T-helper 17 cell (primary cell): Measurements from ENCODE around the gene TBC1D14. TPM values are rescaled to one million over a fixed set of nuclear protein-coding genes. Genes with fewer than 3 reads are reported as not detected.

ENCODE experiments used
- ATAC-seq: fragments of 150-1000 bp; cut with Tn5 transposase; 2 replicates; pipeline ENCODE4 v1.10.0; 2021; ENCODE audit warnings: mild to moderate bottlenecking, moderate library complexity
- DNase-seq, 3 donors: peaks; one replicate each; pipeline versions ENCODE4 v3.0.0 to v3.0.0-alpha.2; 2020 to 2021
- H3K9me3 ChIP-seq: one replicate; pipeline ENCODE4 v1.7.0; 2013; ENCODE audit warnings: low read length, mild to moderate bottlenecking; ENCODE audit not compliant: control insufficient read depth, poor library complexity, severe bottlenecking
- H3K27ac Mint-ChIP-seq: one replicate; pipeline ENCODE4 v1.8.0; 2022; ENCODE audit warnings: mild to moderate bottlenecking, moderate library complexity, mixed read lengths
- H3K27me3 Mint-ChIP-seq: one replicate; pipeline ENCODE4 v1.8.0; 2022; ENCODE audit warnings: mixed read lengths
- H3K36me3 Mint-ChIP-seq: one replicate; pipeline ENCODE4 v1.8.0; 2022; ENCODE audit warnings: low read depth, mixed read lengths
- H3K4me1 Mint-ChIP-seq: one replicate; pipeline ENCODE4 v1.8.0; 2022; ENCODE audit warnings: mild to moderate bottlenecking, mixed read lengths
- H3K4me3 Mint-ChIP-seq: one replicate; pipeline ENCODE4 v1.8.0; 2022; ENCODE audit warnings: mild to moderate bottlenecking, moderate library complexity, mixed read lengths
- total RNA-seq, 4 donors: library from RNA in 2 of 4; stranded (reverse) in 2 of 4; gene quantifications; one replicate each; pipeline ENCODE4 v1.2.3 and lab custom pipeline; 2022 to 2026

TBC1D14 gene
- total RNA-seq, 2 donors from 2014 or later = 49.1 to 55.2 TPM

GRCh38 chr4:7044137-7044930 is 134.7 kb downstream of the TBC1D14 start:
- DNase-seq = no peak
- Mint-ChIP-seq H3K4me1 (peaks cover 45% of the 10 kb centered on the region), H3K4me3 (peak overlapping the region; percentile 93), H3K27ac (peak overlapping the region; percentile 89), H3K36me3 (no peaks in the 10 kb centered on the region), H3K27me3 (no peaks in the 10 kb centered on the region)
- no peak for ATAC-seq
- no peaks in the 10 kb centered on the region for H3K9me3 ChIP-seq

GRCh38 chr4:7045553-7045952 is 135.9 kb downstream of the TBC1D14 start:
- Mint-ChIP-seq H3K4me3 (peak overlapping the region; percentile 93), H3K4me1 (peaks cover 47% of the 10 kb centered on the region), H3K27ac (peak overlapping the region; percentile 87), H3K27me3 (no peaks in the 10 kb centered on the region), H3K36me3 (no peaks in the 10 kb centered on the region)
- H3K9me3 ChIP-seq = no peaks in the 10 kb centered on the region
- no peak for ATAC-seq
- no peak for DNase-seq

- peak overlapping the region; percentile 87 for H3K27ac Mint-ChIP-seq
Observed at GRCh38 chr4:7045961-7046921, 136.6 kb downstream of the TBC1D14 start.

GRCh38 chr4:7046971-7047370 is 137.3 kb downstream of the TBC1D14 start:
- Mint-ChIP-seq H3K36me3 (no peaks in the 10 kb centered on the region), H3K27me3 (no peaks in the 10 kb centered on the region), H3K27ac (peak overlapping the region; percentile 87), H3K4me1 (peaks cover 45% of the 10 kb centered on the region), H3K4me3 (peak overlapping the region; percentile 93)
- H3K9me3 ChIP-seq = no peaks in the 10 kb centered on the region
- DNase-seq (no peak), ATAC-seq (no peak)

More at GRCh38 chr4:7045961-7046921, 136.6 kb downstream of the TBC1D14 start:
- ATAC-seq = no peak
- Mint-ChIP-seq H3K4me3 (peak overlapping the region; percentile 93), H3K27me3 (no peaks in the 10 kb centered on the region), H3K4me1 (peaks cover 50% of the 10 kb centered on the region), H3K36me3 (no peaks in the 10 kb centered on the region)
- DNase-seq = no peak
- H3K9me3 ChIP-seq = no peaks in the 10 kb centered on the region

- no peaks in the 10 kb centered on the region for H3K9me3 ChIP-seq
- DNase-seq = no peak
- no peak for ATAC-seq
- peaks cover 45% of the 10 kb centered on the region for H3K4me1 Mint-ChIP-seq
- no peak overlapping the region for H3K4me3 Mint-ChIP-seq
- no peaks in the 10 kb centered on the region for H3K36me3 Mint-ChIP-seq
- H3K27me3 Mint-ChIP-seq = no peaks in the 10 kb centered on the region
- no peak overlapping the region for H3K27ac Mint-ChIP-seq
Observed at GRCh38 chr4:7048642-7049041, 139.0 kb downstream of the TBC1D14 start.

GRCh38 chr4:7049295-7049694 is 139.7 kb downstream of the TBC1D14 start:
- peaks cover 1% of the 10 kb centered on the region for H3K36me3 Mint-ChIP-seq
- H3K27me3 Mint-ChIP-seq = no peaks in the 10 kb centered on the region
- peaks cover 45% of the 10 kb centered on the region for H3K4me1 Mint-ChIP-seq
- H3K9me3 ChIP-seq = no peaks in the 10 kb centered on the region
- no peak for ATAC-seq
- no peak for DNase-seq
- H3K27ac Mint-ChIP-seq = peak overlapping the region; percentile 39
- H3K4me3 Mint-ChIP-seq = peak overlapping the region; percentile 21

GRCh38 chr4:7049739-7050138 is 140.1 kb downstream of the TBC1D14 start:
- peaks cover 4% of the 10 kb centered on the region for H3K36me3 Mint-ChIP-seq
- DNase-seq = no peak
- no peak for ATAC-seq
- H3K9me3 ChIP-seq = no peaks in the 10 kb centered on the region
- peak overlapping the region; percentile 39 for H3K27ac Mint-ChIP-seq
- peaks cover 45% of the 10 kb centered on the region for H3K4me1 Mint-ChIP-seq
- H3K4me3 Mint-ChIP-seq = peak overlapping the region; percentile 21
- H3K27me3 Mint-ChIP-seq = no peaks in the 10 kb centered on the region

GRCh38 chr4:7050481-7051143 is 141.0 kb downstream of the TBC1D14 start:
- H3K27ac Mint-ChIP-seq = peak overlapping the region; percentile 39
- DNase-seq = no peak
- H3K4me1 Mint-ChIP-seq = peaks cover 37% of the 10 kb centered on the region

GRCh38 chr4:7051144-7051495 is 141.5 kb downstream of the TBC1D14 start:
- DNase-seq (no peak), ATAC-seq (no peak)
- H3K27ac Mint-ChIP-seq = peak overlapping the region; percentile 39
- H3K9me3 ChIP-seq = no peaks in the 10 kb centered on the region
- H3K36me3 Mint-ChIP-seq = peaks cover 4% of the 10 kb centered on the region
- no peaks in the 10 kb centered on the region for H3K27me3 Mint-ChIP-seq
- H3K4me1 Mint-ChIP-seq = peaks cover 33% of the 10 kb centered on the region
- H3K4me3 Mint-ChIP-seq = no peak overlapping the region

More at GRCh38 chr4:7050481-7051143, 141.0 kb downstream of the TBC1D14 start:
- H3K4me3 Mint-ChIP-seq = no peak overlapping the region
- no peaks in the 10 kb centered on the region for H3K9me3 ChIP-seq
- ATAC-seq = no peak
- H3K36me3 Mint-ChIP-seq = peaks cover 4% of the 10 kb centered on the region
- no peaks in the 10 kb centered on the region for H3K27me3 Mint-ChIP-seq

GRCh38 chr4:7051905-7052304 is 142.3 kb downstream of the TBC1D14 start:
- Mint-ChIP-seq H3K27ac (no peak overlapping the region), H3K4me1 (peaks cover 25% of the 10 kb centered on the region), H3K4me3 (no peak overlapping the region), H3K36me3 (peaks cover 4% of the 10 kb centered on the region), H3K27me3 (no peaks in the 10 kb centered on the region)
- ATAC-seq (no peak), DNase-seq (no peak)
- no peaks in the 10 kb centered on the region for H3K9me3 ChIP-seq

GRCh38 chr4:7052313-7052712 is 142.7 kb downstream of the TBC1D14 start:
- Mint-ChIP-seq H3K4me3 (no peak overlapping the region), H3K4me1 (peaks cover 21% of the 10 kb centered on the region), H3K36me3 (peaks cover 4% of the 10 kb centered on the region), H3K27me3 (no peaks in the 10 kb centered on the region), H3K27ac (peak overlapping the region; percentile 54)
- ATAC-seq (no peak), DNase-seq (no peak)
- no peaks in the 10 kb centered on the region for H3K9me3 ChIP-seq

- DNase-seq (no peak), ATAC-seq (peak; percentile 56)
- Mint-ChIP-seq H3K27ac (peak overlapping the region; percentile 54), H3K36me3 (peaks cover 4% of the 10 kb centered on the region), H3K27me3 (no peaks in the 10 kb centered on the region), H3K4me3 (peak overlapping the region; percentile 41), H3K4me1 (peaks cover 18% of the 10 kb centered on the region)
- no peaks in the 10 kb centered on the region for H3K9me3 ChIP-seq
Observed at GRCh38 chr4:7052923-7053715, 143.5 kb downstream of the TBC1D14 start.
